HG03108 (cell line): ENCODE results near the gene PUS7L.

ENCODE experiments used
- ATAC-seq: cut with Tn5 transposase; IDR thresholded peaks from one replicate; pipeline ENCODE4 v1.9.1; 2021; ENCODE audit warnings: moderate library complexity; ENCODE audit not compliant: unreplicated experiment

PUS7L gene, protein sequence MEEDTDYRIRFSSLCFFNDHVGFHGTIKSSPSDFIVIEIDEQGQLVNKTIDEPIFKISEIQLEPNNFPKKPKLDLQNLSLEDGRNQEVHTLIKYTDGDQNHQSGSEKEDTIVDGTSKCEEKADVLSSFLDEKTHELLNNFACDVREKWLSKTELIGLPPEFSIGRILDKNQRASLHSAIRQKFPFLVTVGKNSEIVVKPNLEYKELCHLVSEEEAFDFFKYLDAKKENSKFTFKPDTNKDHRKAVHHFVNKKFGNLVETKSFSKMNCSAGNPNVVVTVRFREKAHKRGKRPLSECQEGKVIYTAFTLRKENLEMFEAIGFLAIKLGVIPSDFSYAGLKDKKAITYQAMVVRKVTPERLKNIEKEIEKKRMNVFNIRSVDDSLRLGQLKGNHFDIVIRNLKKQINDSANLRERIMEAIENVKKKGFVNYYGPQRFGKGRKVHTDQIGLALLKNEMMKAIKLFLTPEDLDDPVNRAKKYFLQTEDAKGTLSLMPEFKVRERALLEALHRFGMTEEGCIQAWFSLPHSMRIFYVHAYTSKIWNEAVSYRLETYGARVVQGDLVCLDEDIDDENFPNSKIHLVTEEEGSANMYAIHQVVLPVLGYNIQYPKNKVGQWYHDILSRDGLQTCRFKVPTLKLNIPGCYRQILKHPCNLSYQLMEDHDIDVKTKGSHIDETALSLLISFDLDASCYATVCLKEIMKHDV

DNA sequence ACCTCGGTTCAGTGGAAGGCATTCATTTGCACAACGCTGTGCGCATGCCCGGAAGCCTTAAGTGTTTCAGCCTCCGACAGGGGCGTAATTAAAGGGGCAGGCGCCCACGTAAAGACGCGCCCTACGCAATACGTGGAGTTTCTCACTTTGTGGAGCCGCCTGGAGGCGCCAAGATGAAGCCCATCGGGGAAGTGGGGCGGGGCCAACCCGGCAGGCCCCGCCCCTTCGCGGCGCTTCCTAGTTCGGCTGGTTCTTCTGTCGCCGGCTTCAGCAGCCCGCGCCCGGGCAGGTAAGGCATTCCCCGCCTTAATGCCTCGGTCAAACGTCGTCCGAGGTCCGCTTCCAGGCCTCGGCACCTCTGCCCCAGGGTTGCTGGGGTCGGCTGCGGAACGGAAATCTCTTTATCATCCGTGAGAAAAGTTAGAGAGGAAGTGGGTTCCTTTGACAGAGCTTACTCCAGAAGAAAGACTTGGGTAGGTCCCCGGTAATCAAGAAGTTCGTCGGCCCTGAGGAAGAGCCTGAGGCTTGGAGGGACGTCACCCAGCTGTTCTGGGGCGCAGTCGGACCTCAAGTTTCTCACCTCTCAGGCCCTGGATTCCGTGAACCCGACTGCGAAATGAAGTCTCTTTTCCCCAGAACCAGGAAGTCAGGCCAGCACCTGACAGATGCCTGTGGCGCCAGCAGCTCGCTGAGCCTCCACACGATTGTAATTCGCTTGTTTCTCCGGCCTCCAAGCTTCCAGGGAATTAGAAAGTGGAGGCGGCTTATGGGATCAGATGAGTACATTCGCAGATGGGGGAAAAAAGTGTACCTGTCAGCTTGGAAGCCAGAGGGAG is at the start of gene PUS7L, which contains the start of gene IRAK4:
Gene PUS7L (minus strand): TSS at position 63 of the 836 bp plus-strand sequence. CDS start 3,545 bp downstream, outside the sequence.
Gene IRAK4 (plus strand): TSS at position 224 of the 836 bp plus-strand sequence. CDS start 9,161 bp downstream, outside the sequence.
- ATAC-seq: peak; percentile 98

- no peak for ATAC-seq
Observed at GRCh38 chr12:43807386-43807785, 48.8 kb upstream of the PUS7L start.

DNA sequence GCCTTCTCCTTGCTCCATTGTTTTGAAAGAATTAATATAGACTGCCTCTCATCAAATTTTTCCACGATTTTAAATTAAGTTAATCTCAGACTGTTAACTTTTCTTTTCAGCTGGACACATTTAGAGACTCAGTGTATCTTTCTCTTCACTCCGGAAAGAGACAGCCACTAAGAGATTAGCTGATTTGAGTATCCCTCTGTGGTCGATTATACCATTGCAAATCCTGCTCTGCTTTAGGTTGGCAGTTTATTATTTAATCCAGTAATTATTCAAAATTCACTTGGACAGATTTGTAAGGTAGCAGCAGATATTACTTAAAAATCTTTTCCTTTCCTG is 48.1 kb upstream of the PUS7L start:
- no peak for ATAC-seq

DNA sequence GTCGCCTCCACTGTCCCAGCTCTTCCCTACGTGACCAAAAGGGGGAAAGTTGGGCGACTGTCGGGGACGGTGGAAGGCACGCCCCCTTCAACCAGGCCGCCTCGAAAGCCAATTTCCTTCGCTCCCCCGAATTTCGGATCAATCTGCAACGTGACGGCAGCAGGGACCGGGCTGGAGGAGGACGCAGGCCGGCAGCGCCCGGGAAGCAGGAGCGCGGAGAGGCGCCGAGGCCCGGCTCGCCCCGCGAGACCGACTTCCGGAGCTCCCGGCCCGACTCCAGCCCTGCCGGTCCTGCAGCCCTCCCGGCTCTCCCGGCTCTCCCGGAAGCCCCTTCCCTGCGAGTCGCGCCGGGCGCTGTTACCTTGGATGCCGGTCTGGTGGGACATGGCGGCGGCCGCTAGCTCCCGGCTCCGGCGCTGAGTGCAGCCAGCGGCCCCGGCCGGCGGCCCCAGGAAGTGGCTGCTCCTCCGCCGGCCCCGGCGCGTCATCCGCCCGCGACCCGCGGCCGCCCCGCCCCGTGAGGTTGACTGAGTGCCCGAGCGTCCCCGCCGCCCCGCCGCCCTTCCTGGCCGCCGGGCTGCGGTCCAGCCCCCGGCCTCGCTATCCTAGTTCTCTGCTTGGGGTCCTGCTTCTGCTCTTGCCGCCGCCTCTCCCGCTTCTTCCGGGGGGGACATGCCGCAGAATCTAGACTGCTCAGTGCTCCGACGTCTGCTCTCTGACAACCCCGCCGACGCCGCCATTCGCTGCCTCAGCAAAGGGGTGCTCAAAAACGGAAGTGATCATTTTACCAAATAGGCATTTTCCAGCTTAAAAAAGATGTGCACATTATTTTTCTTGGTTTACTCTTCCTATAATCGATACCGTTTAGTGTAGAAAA is 47.5 kb upstream of the PUS7L start, which contains the start of gene TWF1:
Gene TWF1 (minus strand): TSS at position 458 of the 877 bp plus-strand sequence. CDS start 72 bp downstream, at position 386.
- peak; percentile 94 for ATAC-seq

GRCh38 chr12:43805149-43805859 is 46.7 kb upstream of the PUS7L start:
- ATAC-seq: no peak

DNA sequence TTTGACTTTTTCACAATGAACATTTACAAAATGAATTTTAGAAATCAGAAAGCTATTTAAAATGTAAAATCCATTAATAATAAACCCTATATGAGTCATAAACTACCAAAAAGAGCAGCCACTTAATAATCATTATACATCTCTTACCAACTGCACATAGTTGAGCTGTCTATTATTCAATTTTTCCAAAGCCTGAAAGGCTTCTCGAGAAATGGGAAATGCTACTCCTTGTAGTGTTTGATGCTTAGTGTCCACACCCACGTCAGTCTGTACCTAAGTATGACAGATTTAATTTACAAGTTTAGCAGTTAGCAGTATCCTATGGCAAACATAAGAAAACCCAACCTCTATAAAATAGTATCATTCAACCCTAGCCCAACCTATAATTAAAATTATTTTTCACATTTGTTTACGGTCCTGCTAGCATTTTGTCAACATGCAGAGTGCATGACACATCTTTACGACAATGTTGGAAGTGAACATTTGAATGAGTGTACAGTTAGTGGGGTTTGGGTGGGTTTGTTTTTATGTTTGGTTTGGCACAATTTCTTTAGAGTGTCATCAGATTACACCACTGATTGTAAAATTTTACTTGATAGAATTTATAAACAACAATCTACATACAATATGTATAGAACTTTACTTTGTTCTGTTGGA is 39.1 kb upstream of the PUS7L start:
- ATAC-seq: no peak

GRCh38 chr12:43795716-43796280 is 37.2 kb upstream of the PUS7L start:
- no peak for ATAC-seq

DNA sequence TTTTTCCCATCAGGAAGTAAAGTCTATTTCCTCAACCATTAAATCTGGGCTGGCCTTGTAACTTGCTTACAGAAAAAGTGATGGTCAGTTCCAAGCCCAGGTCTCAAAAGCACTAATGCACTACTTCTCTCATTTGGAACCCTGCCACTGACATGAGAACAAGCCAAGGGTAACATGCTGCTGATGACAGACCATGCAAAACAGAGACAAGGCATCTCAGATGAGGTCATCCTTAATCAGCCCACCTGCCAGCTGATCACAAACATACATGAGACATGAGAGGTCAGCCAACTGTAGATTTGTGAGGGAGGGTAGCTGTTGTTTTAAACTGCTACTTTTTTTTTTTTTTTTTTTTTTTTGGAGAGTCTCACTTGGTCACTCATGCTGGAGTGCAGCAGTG is 31.4 kb upstream of the PUS7L start:
- ATAC-seq: no peak

DNA sequence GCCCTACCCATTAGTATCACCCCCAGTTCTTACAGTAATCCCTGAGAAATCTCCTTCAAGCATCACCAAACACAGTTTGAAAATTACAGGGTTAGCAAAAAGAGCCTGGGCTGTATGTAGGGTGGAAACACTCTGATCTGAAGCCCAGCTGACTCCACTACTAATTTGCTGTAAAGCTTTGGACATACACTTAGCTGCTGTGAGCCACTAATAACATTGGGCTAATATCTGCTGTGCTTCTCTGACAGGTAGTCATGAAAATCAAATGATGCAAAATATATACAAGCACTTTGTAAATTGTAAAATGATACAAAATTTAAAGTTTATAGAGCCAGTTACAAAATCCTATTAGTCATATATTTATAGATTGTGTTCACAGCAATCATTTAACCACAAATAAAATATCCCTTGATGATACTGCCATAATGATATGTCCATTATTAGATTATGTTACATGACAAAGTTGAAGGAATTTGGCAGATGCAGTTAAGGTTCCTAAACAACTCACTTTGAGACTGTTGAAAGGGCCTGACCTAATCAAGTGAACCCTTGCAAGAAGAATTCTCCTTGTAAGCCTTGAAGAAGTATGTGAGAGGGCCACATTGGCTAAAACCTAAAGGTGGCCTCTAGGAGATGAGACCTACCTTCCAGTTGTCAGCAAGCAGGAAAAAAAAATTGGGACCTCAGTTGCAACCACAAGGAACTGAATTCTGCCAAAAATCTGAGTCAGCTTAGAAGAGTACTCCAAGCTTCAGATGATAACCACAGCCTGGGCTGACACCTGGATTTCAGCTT is 28.5 kb upstream of the PUS7L start:
- no peak for ATAC-seq

DNA sequence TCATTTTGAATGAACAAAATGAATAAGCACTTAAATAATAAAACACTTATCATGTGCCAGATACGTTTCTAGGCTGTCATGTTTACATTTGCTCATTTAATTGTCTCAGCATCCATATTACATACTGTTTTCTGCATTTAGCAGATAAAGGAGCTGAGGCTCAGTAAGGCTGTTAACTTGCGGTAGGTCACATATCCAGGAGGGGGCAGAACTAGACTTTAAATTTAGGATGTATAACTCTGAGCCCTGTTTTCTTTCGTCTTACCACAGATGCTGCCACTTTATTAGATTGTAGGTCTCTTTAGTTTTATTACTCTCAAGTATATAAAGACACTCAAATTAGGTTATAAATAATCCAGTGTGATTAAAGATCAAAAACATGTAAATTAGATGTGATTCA is 17.9 kb upstream of the PUS7L start:
- no peak for ATAC-seq

DNA sequence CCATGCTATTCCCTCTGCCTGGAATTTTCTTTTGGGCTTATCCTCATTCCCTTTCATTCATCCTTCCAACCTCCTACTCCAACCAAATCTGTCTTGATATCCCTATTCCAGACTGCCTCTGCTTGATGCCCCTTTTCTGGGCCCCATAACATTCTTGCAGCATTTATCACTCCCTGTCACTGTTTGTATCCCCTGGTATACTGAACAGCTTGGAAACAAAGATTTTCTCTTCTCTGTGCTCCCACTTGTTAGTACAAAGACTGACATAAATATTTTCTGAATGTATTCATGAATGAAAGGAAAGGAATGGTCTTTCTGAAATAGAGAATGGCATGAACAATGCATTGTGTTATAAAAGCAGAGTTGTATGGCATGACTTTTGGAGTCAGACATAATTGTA is 7.7 kb upstream of the PUS7L start:
- no peak for ATAC-seq

- ATAC-seq: no peak
Observed at GRCh38 chr12:43764528-43764927, 5.9 kb upstream of the PUS7L start.

DNA sequence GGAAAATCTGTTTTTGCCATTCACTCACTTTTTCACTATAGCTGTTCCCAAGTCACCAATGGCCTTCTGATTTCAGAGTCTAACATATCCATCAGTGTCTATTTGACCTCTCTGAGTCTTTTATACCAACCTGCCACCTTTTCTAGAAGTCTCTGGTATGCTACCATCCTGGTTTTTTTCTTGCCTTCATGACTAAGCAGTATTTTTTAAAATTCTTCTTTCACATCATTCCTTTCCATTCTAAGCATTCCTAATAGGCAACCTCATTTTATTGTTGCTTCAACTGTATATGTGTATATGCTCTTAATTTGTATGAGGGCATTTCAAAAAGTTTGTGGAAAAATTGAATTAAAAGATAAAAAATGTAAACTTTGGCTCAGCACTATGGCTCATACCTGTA is 5.2 kb upstream of the PUS7L start:
- no peak for ATAC-seq

DNA sequence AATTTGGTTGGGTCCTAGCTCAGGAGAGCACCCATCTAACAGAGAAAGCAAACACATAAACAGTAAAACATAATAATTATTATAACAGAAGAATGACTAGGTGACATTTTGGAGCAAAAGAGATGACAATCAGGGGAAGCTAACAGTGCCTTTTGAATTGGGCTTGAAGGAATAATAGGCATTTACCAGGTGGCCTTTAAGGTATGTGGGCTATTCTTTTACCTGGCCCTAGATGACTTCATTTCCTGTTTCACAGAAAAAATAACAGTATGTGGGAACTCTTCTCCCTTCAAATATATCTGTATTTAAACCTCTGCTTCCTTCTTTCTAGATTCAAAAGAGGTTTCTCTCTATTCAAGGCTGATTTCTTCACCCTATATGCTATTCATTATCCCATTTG is 4.0 kb upstream of the PUS7L start:
- ATAC-seq: no peak

GRCh38 chr12:43761500-43761899 is 2.9 kb upstream of the PUS7L start:
- ATAC-seq: no peak

- no peak for ATAC-seq
Observed at GRCh38 chr12:43760396-43760795, 1.8 kb upstream of the PUS7L start.

DNA sequence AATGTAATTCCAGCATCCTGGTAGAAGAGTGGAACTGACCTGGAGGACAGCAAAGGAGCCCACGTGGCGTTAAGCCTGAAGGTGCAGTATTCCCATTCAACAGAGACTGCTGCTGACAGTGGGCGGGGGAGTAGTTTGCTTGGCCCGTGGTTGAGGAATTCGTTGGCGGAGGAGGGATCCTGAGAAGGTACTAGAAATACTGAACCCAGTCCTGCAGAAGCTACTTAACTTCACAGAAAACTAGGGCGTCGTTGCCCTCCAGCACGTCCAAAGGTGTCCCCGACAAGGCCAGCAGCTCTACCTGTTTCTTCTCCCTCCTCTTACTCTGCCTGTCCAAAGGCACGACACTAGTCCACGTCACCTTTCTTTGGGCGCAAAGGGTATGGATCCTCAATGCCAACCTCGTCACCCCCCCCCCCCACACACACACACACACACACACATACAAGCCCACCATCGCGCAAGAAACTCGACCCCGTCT is 303 bp downstream of the PUS7L start:
- no peak for ATAC-seq

GRCh38 chr12:43754015-43754414 is 4.6 kb downstream of the PUS7L start:
- no peak for ATAC-seq
